Iris pigment epithelial cell (primary cell): Measurements from ENCODE around the gene PPP1R16B.

ENCODE experiments used
- DNase-seq: peaks from one replicate; pipeline ENCODE4 v3.0.0-alpha.2; 2011; ENCODE audit warnings: low read depth

The PPP1R16B gene

GRCh38 chr20:38965264-38965663, 159.8 kb downstream of the PPP1R16B start:
- DNase-seq, result no peak

- DNase-seq, result no peak
Measured at GRCh38 chr20:38968090-38968489, 162.6 kb downstream of the PPP1R16B start.

- peak; percentile 31 for DNase-seq
Measured at GRCh38 chr20:38969708-38970107, 164.2 kb downstream of the PPP1R16B start.

GRCh38 chr20:38970302-38970701, 164.8 kb downstream of the PPP1R16B start:
- DNase-seq, result peak; percentile 85
